Fibroblast of the aortic adventitia (primary cell): ENCODE data around the gene MRPL23. TPM values are rescaled to one million over a fixed set of nuclear protein-coding genes. Genes with fewer than 3 reads are reported as not detected.

ENCODE experiments used
- DNase-seq: peaks from one replicate; pipeline ENCODE4 v3.0.0-alpha.2; 2010; ENCODE audit warnings: low read depth
- H3K4me3 ChIP-seq: 2 replicates; pipeline ENCODE4 v1.5.1; 2011; ENCODE audit warnings: low read depth, mild to moderate bottlenecking, control low read depth, low read length, moderate library complexity
- CTCF ChIP-seq: IDR thresholded peaks from 2 replicates; pipeline ENCODE4 v1.5.1; 2011; ENCODE audit warnings: mild to moderate bottlenecking, low read length, control low read depth, inconsistent platforms; ENCODE audit not compliant: insufficient read depth
- total RNA-seq: library from RNA; depleted of rRNA; stranded (reverse); fragments of >200 nt; gene quantifications from 2 replicates; pipeline ENCODE4 v1.2.3, GENCODE V29; 2012; ENCODE audit warnings: low replicate concordance

MRPL23 gene
- total RNA-seq: 55.2 and 84.3 TPM in 2 replicates

- DNase-seq: no peak
- no peak within 1 kb of the TSS for H3K4me3 ChIP-seq
- TF ChIP-seq CTCF: no peak
Observed at GRCh38 chr11:1946812-1947484, at the start of gene MRPL23. Gene MRPL23 (plus strand): TSS chr11:1947332. CDS start chr11:1947363, 31 bp downstream.

- DNase-seq: no peak
- no peak for TF ChIP-seq CTCF
- H3K4me3 ChIP-seq: no peak overlapping the region
Observed at GRCh38 chr11:1899090-1899489, 48.0 kb upstream of the MRPL23 start.

DNA sequence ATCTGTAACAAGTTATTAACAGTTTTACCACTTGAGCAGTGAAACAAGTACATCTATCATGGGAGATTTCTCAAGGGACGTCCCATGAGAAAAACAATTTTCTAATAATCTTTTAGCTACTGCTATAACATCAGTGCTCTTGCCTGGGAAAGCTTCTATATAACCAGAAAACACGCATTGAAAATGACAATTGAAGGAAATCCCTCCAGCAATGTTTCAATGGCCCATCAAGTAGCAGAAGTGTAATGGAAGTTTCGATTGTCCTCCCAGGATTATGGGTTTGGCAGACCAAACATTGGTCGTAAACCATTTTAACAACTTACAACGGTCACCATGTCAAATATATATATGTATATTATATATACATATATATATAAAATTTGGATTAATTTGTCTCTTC, 47.4 kb upstream of the MRPL23 start:
- DNase-seq: no peak
- no peak overlapping the region for H3K4me3 ChIP-seq
- TF ChIP-seq CTCF: no peak

GRCh38 chr11:1906181-1906580, 41.0 kb upstream of the MRPL23 start:
- no peak for TF ChIP-seq CTCF
- no peak overlapping the region for H3K4me3 ChIP-seq
- no peak for DNase-seq

GRCh38 chr11:1906611-1907423, 40.3 kb upstream of the MRPL23 start:
- no peak for TF ChIP-seq CTCF
- DNase-seq: no peak
- H3K4me3 ChIP-seq: no peak overlapping the region

GRCh38 chr11:1908618-1909017, 38.5 kb upstream of the MRPL23 start:
- peak; percentile 72 for DNase-seq
- no peak for TF ChIP-seq CTCF
- peak overlapping the region; percentile 5 for H3K4me3 ChIP-seq
